Measurements from ENCODE around the gene KLHL14.

- TF ChIP-seq POLR2A (IDR thresholded peaks at IDR 0.05; ENCODE audit: low read length) (no peak), GATA1 (IDR thresholded peaks at IDR 0.05; ENCODE audit: low read depth, low read length) (no peak)
Observed at GRCh38 chr18:32815881-32816280, 43.1 kb upstream of the KLHL14 start.
